ENCODE measurements around the gene MT3.

MT3 gene

GRCh38 chr16:56589141-56590039, at the start of gene MT3:
Gene MT3, plus strand, starts transcription at chr16:56589528. Its CDS starts 63 bp downstream, at chr16:56589591.
- Mint-ChIP-seq H3K27me3 (peaks cover 46% of the 10 kb centered on the region), H3K9me3 (no peaks in the 10 kb centered on the region), H3K4me3 (peak within 1 kb of the TSS; percentile 74), H3K27ac (no peak within 1 kb of the TSS), H3K4me1 (ENCODE audit: low read depth) (peaks cover 13% of the 10 kb centered on the region), H3K36me3 (ENCODE audit: low read depth) (no peaks in the 10 kb centered on the region)
- peak; percentile 55 for DNase-seq

- H3K4me3 Mint-ChIP-seq: no peak overlapping the region
- H3K27ac Mint-ChIP-seq: no peak overlapping the region
- H3K27me3 Mint-ChIP-seq: peaks cover 18% of the 10 kb centered on the region
- no peaks in the 10 kb centered on the region for H3K4me1 Mint-ChIP-seq (ENCODE audit: low read depth)
- H3K9me3 Mint-ChIP-seq: no peaks in the 10 kb centered on the region
- H3K36me3 Mint-ChIP-seq (ENCODE audit: low read depth): no peaks in the 10 kb centered on the region
- DNase-seq: no peak
These were observed 49.7 kb upstream of the MT3 start for GRCh38 chr16:56539656-56540055.

GRCh38 chr16:56542039-56542438, 47.3 kb upstream of the MT3 start:
- H3K4me1 Mint-ChIP-seq (ENCODE audit: low read depth): peaks cover under 1% of the 10 kb centered on the region
- no peak overlapping the region for H3K27ac Mint-ChIP-seq
- no peaks in the 10 kb centered on the region for H3K9me3 Mint-ChIP-seq
- peaks cover 9% of the 10 kb centered on the region for H3K27me3 Mint-ChIP-seq
- no peak for DNase-seq
- no peaks in the 10 kb centered on the region for H3K36me3 Mint-ChIP-seq (ENCODE audit: low read depth)
- no peak overlapping the region for H3K4me3 Mint-ChIP-seq

GRCh38 chr16:56547120-56547948, 42.0 kb upstream of the MT3 start:
- no peaks in the 10 kb centered on the region for H3K9me3 Mint-ChIP-seq
- H3K27me3 Mint-ChIP-seq: no peaks in the 10 kb centered on the region
- DNase-seq: no peak
- no peaks in the 10 kb centered on the region for H3K36me3 Mint-ChIP-seq (ENCODE audit: low read depth)
- H3K4me1 Mint-ChIP-seq (ENCODE audit: low read depth): peaks cover 20% of the 10 kb centered on the region
- no peak overlapping the region for H3K4me3 Mint-ChIP-seq
- no peak overlapping the region for H3K27ac Mint-ChIP-seq

GRCh38 chr16:56547949-56548567, 41.3 kb upstream of the MT3 start:
- Mint-ChIP-seq H3K4me3 (no peak overlapping the region), H3K27me3 (peaks cover 1% of the 10 kb centered on the region), H3K27ac (peak overlapping the region; percentile 33), H3K9me3 (no peaks in the 10 kb centered on the region), H3K36me3 (ENCODE audit: low read depth) (no peaks in the 10 kb centered on the region), H3K4me1 (ENCODE audit: low read depth) (peaks cover 20% of the 10 kb centered on the region)
- DNase-seq: no peak

- H3K27ac Mint-ChIP-seq: no peak overlapping the region
- no peak overlapping the region for H3K4me3 Mint-ChIP-seq
- peaks cover 20% of the 10 kb centered on the region for H3K4me1 Mint-ChIP-seq (ENCODE audit: low read depth)
- H3K27me3 Mint-ChIP-seq: peaks cover 10% of the 10 kb centered on the region
- no peaks in the 10 kb centered on the region for H3K9me3 Mint-ChIP-seq
- no peaks in the 10 kb centered on the region for H3K36me3 Mint-ChIP-seq (ENCODE audit: low read depth)
- no peak for DNase-seq
These were observed 40.2 kb upstream of the MT3 start for GRCh38 chr16:56549161-56549560.

- peak; percentile 31 for DNase-seq
- no peaks in the 10 kb centered on the region for H3K9me3 Mint-ChIP-seq
- H3K4me3 Mint-ChIP-seq: no peak overlapping the region
- H3K4me1 Mint-ChIP-seq (ENCODE audit: low read depth): peaks cover 20% of the 10 kb centered on the region
- peak overlapping the region; percentile 3 for H3K27ac Mint-ChIP-seq
- H3K27me3 Mint-ChIP-seq: peaks cover 10% of the 10 kb centered on the region
- H3K36me3 Mint-ChIP-seq (ENCODE audit: low read depth): no peaks in the 10 kb centered on the region
These were observed 39.5 kb upstream of the MT3 start for GRCh38 chr16:56549744-56550385.

- Mint-ChIP-seq H3K4me1 (ENCODE audit: low read depth) (peaks cover 20% of the 10 kb centered on the region), H3K27ac (no peak overlapping the region), H3K27me3 (peaks cover 15% of the 10 kb centered on the region), H3K9me3 (no peaks in the 10 kb centered on the region), H3K4me3 (no peak overlapping the region), H3K36me3 (ENCODE audit: low read depth) (no peaks in the 10 kb centered on the region)
- DNase-seq: no peak
These were observed 37.3 kb upstream of the MT3 start for GRCh38 chr16:56551796-56552738.

GRCh38 chr16:56554441-56554840, 34.9 kb upstream of the MT3 start:
- Mint-ChIP-seq H3K27me3 (peaks cover 15% of the 10 kb centered on the region), H3K27ac (no peak overlapping the region), H3K4me1 (ENCODE audit: low read depth) (peaks cover 6% of the 10 kb centered on the region), H3K36me3 (ENCODE audit: low read depth) (no peaks in the 10 kb centered on the region), H3K4me3 (no peak overlapping the region), H3K9me3 (no peaks in the 10 kb centered on the region)
- DNase-seq: no peak

- Mint-ChIP-seq H3K27ac (no peak overlapping the region), H3K9me3 (no peaks in the 10 kb centered on the region), H3K4me3 (no peak overlapping the region), H3K36me3 (ENCODE audit: low read depth) (no peaks in the 10 kb centered on the region), H3K4me1 (ENCODE audit: low read depth) (no peaks in the 10 kb centered on the region), H3K27me3 (peaks cover 15% of the 10 kb centered on the region)
- no peak for DNase-seq
These were observed 31.1 kb upstream of the MT3 start for GRCh38 chr16:56558024-56558747.

- Mint-ChIP-seq H3K4me1 (ENCODE audit: low read depth) (no peaks in the 10 kb centered on the region), H3K36me3 (ENCODE audit: low read depth) (no peaks in the 10 kb centered on the region), H3K9me3 (no peaks in the 10 kb centered on the region), H3K4me3 (no peak overlapping the region), H3K27ac (no peak overlapping the region), H3K27me3 (peaks cover 8% of the 10 kb centered on the region)
- no peak for DNase-seq
These were observed 30.2 kb upstream of the MT3 start for GRCh38 chr16:56559109-56559508.

- peaks cover 3% of the 10 kb centered on the region for H3K27me3 Mint-ChIP-seq
- no peaks in the 10 kb centered on the region for H3K36me3 Mint-ChIP-seq (ENCODE audit: low read depth)
- H3K9me3 Mint-ChIP-seq: no peaks in the 10 kb centered on the region
- H3K27ac Mint-ChIP-seq: no peak overlapping the region
- no peak for DNase-seq
- no peak overlapping the region for H3K4me3 Mint-ChIP-seq
- no peaks in the 10 kb centered on the region for H3K4me1 Mint-ChIP-seq (ENCODE audit: low read depth)
These were observed 28.9 kb upstream of the MT3 start for GRCh38 chr16:56560447-56560846.

GRCh38 chr16:56561126-56561525, 28.2 kb upstream of the MT3 start:
- Mint-ChIP-seq H3K27me3 (peaks cover 3% of the 10 kb centered on the region), H3K36me3 (ENCODE audit: low read depth) (no peaks in the 10 kb centered on the region), H3K4me3 (no peak overlapping the region), H3K4me1 (ENCODE audit: low read depth) (no peaks in the 10 kb centered on the region), H3K27ac (no peak overlapping the region), H3K9me3 (no peaks in the 10 kb centered on the region)
- DNase-seq: no peak

Data from activated T-cell treated with anti-CD3 and anti-CD28 coated beads, Interleukin-2, amount 50 U/mL, for 24 hours (primary cell).